Lower leg skin (tissue), 3 donors: ENCODE measurements around the gene ORC4.

Experiments used
- CTCF ChIP-seq, 3 donors: fragments of 450-650 bp; IDR thresholded peaks; one replicate each; pipeline ENCODE4 v1.5.1; 2016; ENCODE audit warnings: antibody characterized with exemption in 3 of 3, mild to moderate bottlenecking in 3 of 3, moderate library complexity in 2 of 3
- POLR2A ChIP-seq, 2 donors: fragments of 450-650 bp; IDR thresholded peaks; one replicate each; pipeline ENCODE4 v1.6.1; 2016 to 2017; ENCODE audit warnings: antibody characterized with exemption in 2 of 2, mild to moderate bottlenecking in 1 of 2, moderate library complexity in 1 of 2

GRCh38 chr2:147999126-147999525 lies 21.4 kb downstream of the ORC4 start:
- TF ChIP-seq CTCF (IDR thresholded peaks at IDR 0.05) (no peak), POLR2A (IDR thresholded peaks at IDR 0.05) (no peak)
